SU-DHL-6 (cell line): ENCODE results near the gene CDK11B.

Source experiments
- CTCF ChIP-seq: fragments of 200-600 bp; sonication (generic); IDR thresholded peaks from one replicate; pipeline ENCODE4 v1.5.1; 2017; ENCODE audit warnings: antibody characterized with exemption, mild to moderate bottlenecking, low read length, moderate library complexity; ENCODE audit not compliant: insufficient read depth, poor library complexity, severe bottlenecking
- EZH2phosphoT487 ChIP-seq: fragments of 200-600 bp; sonication (generic), shearing (Covaris generic); conservative IDR thresholded peaks from 2 replicates; pipeline ENCODE4 v1.6.1; 2018; ENCODE audit warnings: mild to moderate bottlenecking, antibody characterized with exemption, low read length, moderate library complexity, mixed read lengths

DNA sequence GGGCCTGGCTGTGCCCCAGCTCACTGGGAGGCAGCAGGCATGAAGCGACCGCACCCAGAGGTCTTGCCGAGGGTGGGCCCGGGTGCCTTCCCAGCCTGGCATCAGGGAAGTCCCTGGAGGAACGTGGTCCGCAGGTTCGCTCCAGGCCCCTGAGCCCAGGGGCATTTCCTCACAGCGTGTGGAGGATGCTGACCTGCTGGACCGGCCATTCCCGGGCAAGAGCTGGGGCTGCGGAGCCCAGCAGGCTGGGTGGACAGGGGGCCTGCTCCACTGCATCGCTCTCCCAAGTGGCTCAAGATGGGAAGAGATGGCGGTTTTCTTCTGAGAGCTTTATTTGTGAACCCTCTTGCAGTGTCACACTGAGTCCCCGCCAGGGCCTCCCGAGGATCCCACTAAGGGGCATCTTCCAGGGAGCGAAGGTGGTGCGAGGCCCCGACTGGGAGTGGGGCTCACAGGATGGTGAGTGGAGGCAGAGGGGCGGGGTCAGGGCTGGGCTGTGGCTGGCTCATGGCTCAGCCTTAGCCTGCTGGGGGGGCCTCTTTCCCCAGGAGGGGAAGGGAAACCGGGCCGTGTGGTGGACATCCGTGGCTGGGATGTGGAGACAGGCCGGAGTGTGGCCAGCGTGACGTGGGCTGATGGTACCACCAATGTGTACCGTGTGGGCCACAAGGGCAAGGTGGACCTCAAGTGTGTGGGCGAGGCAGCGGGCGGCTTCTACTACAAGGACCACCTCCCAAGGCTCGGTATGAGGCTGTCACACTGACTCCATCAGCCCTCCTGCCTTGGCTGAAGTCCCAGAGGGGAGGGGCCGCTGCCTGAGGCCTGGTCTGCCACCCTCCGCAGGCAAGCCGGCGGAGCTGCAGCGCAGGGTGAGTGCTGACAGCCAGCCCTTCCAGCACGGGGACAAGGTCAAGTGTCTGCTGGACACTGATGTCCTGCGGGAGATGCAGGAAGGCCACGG, 34.1 kb downstream of the CDK11B start:
- no peak for TF ChIP-seq CTCF
- TF ChIP-seq EZH2phosphoT487, result no peak
